Endodermal cell (in vitro differentiated cells): Measurements from ENCODE around the gene ATOH7. TPM values are rescaled to one million over a fixed set of nuclear protein-coding genes. Genes with fewer than 3 reads are reported as not detected.

ENCODE experiments used
- DNase-seq: peaks from one replicate; pipeline ENCODE4 v3.0.0-alpha.2; 2017
- H3K27ac ChIP-seq: 2 replicates; pipeline ENCODE4 v1.5.1; 2013; ENCODE audit warnings: mild to moderate bottlenecking, low read depth, low read length, moderate library complexity
- H3K27me3 ChIP-seq: 2 replicates; pipeline ENCODE4 v1.6.1; 2013; ENCODE audit warnings: mild to moderate bottlenecking, low read length, moderate library complexity; ENCODE audit not compliant: insufficient read depth, control insufficient read depth, poor library complexity, severe bottlenecking
- H3K36me3 ChIP-seq: 2 replicates; pipeline ENCODE4 v1.7.0; 2013; ENCODE audit warnings: mild to moderate bottlenecking, low read length, moderate library complexity; ENCODE audit not compliant: control insufficient read depth, insufficient read depth
- H3K4me1 ChIP-seq: one replicate; pipeline ENCODE4 v1.7.0; 2013; ENCODE audit warnings: low read length; ENCODE audit not compliant: control insufficient read depth, insufficient read depth
- H3K4me3 ChIP-seq: 2 replicates; pipeline ENCODE4 v1.5.1; 2013; ENCODE audit warnings: mild to moderate bottlenecking, low read length, moderate library complexity
- H3K9ac ChIP-seq: 2 replicates; pipeline ENCODE4 v1.6.1; 2013; ENCODE audit warnings: mild to moderate bottlenecking, low read length, moderate library complexity; ENCODE audit not compliant: poor library complexity, severe bottlenecking; ENCODE audit errors: extremely low read depth
- H3K9me3 ChIP-seq: 2 replicates; pipeline ENCODE4 v1.6.1; 2013; ENCODE audit warnings: mild to moderate bottlenecking, low read length, moderate library complexity; ENCODE audit not compliant: control insufficient read depth
- H3K27ac Mint-ChIP-seq: 2 replicates; pipeline ENCODE4 v1.8.0; 2020; ENCODE audit warnings: mixed read lengths
- H3K27me3 Mint-ChIP-seq: 2 replicates; pipeline ENCODE4 v1.8.0; 2021; ENCODE audit warnings: mild to moderate bottlenecking, mixed read lengths; ENCODE audit not compliant: insufficient read depth
- H3K36me3 Mint-ChIP-seq: 2 replicates; pipeline ENCODE4 v1.8.0; 2020; ENCODE audit warnings: low read depth, mixed read lengths
- H3K4me1 Mint-ChIP-seq: 2 replicates; pipeline ENCODE4 v1.8.0; 2020; ENCODE audit warnings: mixed read lengths
- H3K4me3 Mint-ChIP-seq: 2 replicates; pipeline ENCODE4 v1.8.0; 2020; ENCODE audit warnings: mild to moderate bottlenecking, moderate library complexity, mixed read lengths
- H3K9me3 Mint-ChIP-seq: 2 replicates; pipeline ENCODE4 v1.8.0; 2020; ENCODE audit warnings: mild to moderate bottlenecking, mixed read lengths
- CTCF ChIP-seq: fragments of 200-600 bp; sonication (generic); conservative IDR thresholded peaks from 2 replicates; pipeline ENCODE4 v1.5.0; 2021; ENCODE audit warnings: antibody characterized with exemption, mild to moderate bottlenecking
- WGBS, 2 experiments: methylation state at CpG; one replicate each; pipeline versions ENCODE4 v1.1.5 to v1.1.7; 2013; ENCODE audit warnings: missing lambda C conversion rate in 2 of 2, mixed read lengths in 1 of 2; ENCODE audit not compliant: insufficient coverage in 1 of 2, insufficient read length in 1 of 2; 5-methylcytosine and 5-hydroxymethylcytosine counted together
- total RNA-seq, 2 donors: library from RNA; stranded (reverse); fragmentation: NEBNext Ultra II Directional in 1 of 2; extraction: Animal tissue kit (Norgen Biotek cat#: 25700) in 1 of 2; gene quantifications; 2 replicates in 1 of 2; 3 replicates in 1 of 2; pipeline ENCODE4 v1.2.1, GENCODE V29; 2021

ATOH7 gene
- total RNA-seq, 2 donors from 2014 or later, result 0.35 to 0.46 TPM

- H3K27ac Mint-ChIP-seq, result no peak overlapping the region
- Histone ChIP-seq H3K36me3 (no peaks in the 10 kb centered on the region), H3K27me3 (no peaks in the 10 kb centered on the region), H3K27ac (no peak overlapping the region), H3K9ac (no peak overlapping the region), H3K4me3 (no peak overlapping the region), H3K9me3 (no peaks in the 10 kb centered on the region), H3K4me1 (no peaks in the 10 kb centered on the region)
- no peak overlapping the region for H3K4me3 Mint-ChIP-seq
- H3K36me3 Mint-ChIP-seq, result no peaks in the 10 kb centered on the region
- 79 to 96% methylated on average over 2 to 5 of the region's 5 CpGs for WGBS, 2 experiments
- DNase-seq, result peak; percentile 33
- H3K4me1 Mint-ChIP-seq, result peaks cover 3% of the 10 kb centered on the region
- peaks cover 13% of the 10 kb centered on the region for H3K27me3 Mint-ChIP-seq
- TF ChIP-seq CTCF, result no peak
- H3K9me3 Mint-ChIP-seq, result no peaks in the 10 kb centered on the region
These were observed 7.8 kb upstream of the ATOH7 start for GRCh38 chr10:68239596-68240150.

GRCh38 chr10:68239069-68239468 lies 7.2 kb upstream of the ATOH7 start:
- peaks cover 3% of the 10 kb centered on the region for H3K27me3 ChIP-seq
- H3K27ac Mint-ChIP-seq, result no peak overlapping the region
- H3K27me3 Mint-ChIP-seq, result peaks cover 18% of the 10 kb centered on the region
- no peak overlapping the region for H3K4me3 ChIP-seq
- H3K27ac ChIP-seq, result no peak overlapping the region
- no peaks in the 10 kb centered on the region for H3K36me3 Mint-ChIP-seq
- no peaks in the 10 kb centered on the region for H3K36me3 ChIP-seq
- DNase-seq, result peak; percentile 20
- 90 to 95% methylated on average over 5 of the region's 5 CpGs for WGBS, 2 experiments
- H3K9me3 ChIP-seq, result no peaks in the 10 kb centered on the region
- no peak overlapping the region for H3K4me3 Mint-ChIP-seq
- peaks cover 3% of the 10 kb centered on the region for H3K4me1 Mint-ChIP-seq
- TF ChIP-seq CTCF, result no peak
- H3K9ac ChIP-seq, result no peak overlapping the region
- H3K4me1 ChIP-seq, result no peaks in the 10 kb centered on the region
- no peaks in the 10 kb centered on the region for H3K9me3 Mint-ChIP-seq

- H3K27me3 ChIP-seq, result peaks cover 10% of the 10 kb centered on the region
- Mint-ChIP-seq H3K27me3 (peaks cover 20% of the 10 kb centered on the region), H3K9me3 (no peaks in the 10 kb centered on the region), H3K4me1 (peaks cover 3% of the 10 kb centered on the region), H3K27ac (no peak overlapping the region), H3K36me3 (no peaks in the 10 kb centered on the region), H3K4me3 (no peak overlapping the region)
- H3K9ac ChIP-seq, result no peak overlapping the region
- TF ChIP-seq CTCF, result no peak
- H3K27ac ChIP-seq, result no peak overlapping the region
- peak; percentile 38 for DNase-seq
- H3K9me3 ChIP-seq, result no peaks in the 10 kb centered on the region
- no peaks in the 10 kb centered on the region for H3K4me1 ChIP-seq
- H3K4me3 ChIP-seq, result no peak overlapping the region
- WGBS, 2 experiments, result 86 to 91% methylated on average over 4 to 6 of the region's 6 CpGs
- no peaks in the 10 kb centered on the region for H3K36me3 ChIP-seq
These were observed 6.5 kb upstream of the ATOH7 start for GRCh38 chr10:68238371-68238770.
